H1 (cell line): ENCODE measurements around the gene PLCB4. TPM values are rescaled to one million over a fixed set of nuclear protein-coding genes. Genes with fewer than 3 reads are reported as not detected.

Source experiments
- CHD2 ChIP-seq: IDR thresholded peaks from 2 replicates; pipeline ENCODE4 v1.6.1; 2012; ENCODE audit warnings: low read length, improper control_type of control experiment
- EP300 ChIP-seq, 2 experiments: IDR thresholded peaks; 1 replicate in 1 of 2; 2 replicates in 1 of 2; pipeline ENCODE4 v1.6.1; 2011 to 2012; ENCODE audit warnings: low read depth in 2 of 2, low read length in 2 of 2, mild to moderate bottlenecking in 2 of 2, borderline replicate concordance in 1 of 2, inconsistent platforms in 1 of 2, moderate library complexity in 1 of 2
- FOSL1 ChIP-seq: IDR thresholded peaks from 2 replicates; pipeline ENCODE4 v1.6.1; 2011; ENCODE audit warnings: mild to moderate bottlenecking, low read depth, low read length, moderate library complexity; ENCODE audit not compliant: insufficient read depth
- GABPA ChIP-seq: IDR thresholded peaks from 2 replicates; pipeline ENCODE4 v1.6.1; 2011; ENCODE audit warnings: mild to moderate bottlenecking, low read length, moderate library complexity, borderline replicate concordance; ENCODE audit not compliant: insufficient read depth
- JUND ChIP-seq: IDR thresholded peaks from 2 replicates; pipeline ENCODE4 v1.6.1; 2011; ENCODE audit warnings: mild to moderate bottlenecking, improper control_type of control experiment, low read length
- NRF1 ChIP-seq: IDR thresholded peaks from 2 replicates; pipeline ENCODE4 v1.6.1; 2011; ENCODE audit warnings: mild to moderate bottlenecking, low read depth, low read length, improper control_type of control experiment
- polyA plus RNA-seq, 7 experiments: library from polyadenylated mRNA; depleted of rRNA in 3 of 7; stranded (reverse) in 5 of 7; unstranded in 2 of 7; fragments of >200 nt in 5 of 7; fragments of 200-250 nt in 2 of 7; gene quantifications; 1 replicate in 5 of 7; 2 replicates in 1 of 7; 4 replicates in 1 of 7; pipeline versions ENCODE4 v1.2.1 to v1.2.3, GENCODE V29; 2011 to 2013; ENCODE audit warnings: missing spikeins in 2 of 7, mixed read lengths in 2 of 7
- total RNA-seq: library from RNA; stranded (reverse); fragmentation: NEBNext Ultra II Directional; extraction: Animal tissue kit (Norgen Biotek cat#: 25700); gene quantifications from 2 replicates; pipeline ENCODE4 v1.2.1, GENCODE V29; 2021
- TF ChIP-seq, protein P1 (sequence below): fragments of 300-600 bp; sonication (generic); IDR thresholded peaks from 2 replicates; pipeline ENCODE4 v1.7.1; 2012; ENCODE audit warnings: low read length, moderate library complexity, mild to moderate bottlenecking, inconsistent platforms; ENCODE audit not compliant: insufficient replicate concordance
- TF ChIP-seq, protein P2 (sequence below): IDR thresholded peaks from 2 replicates; pipeline ENCODE4 v1.6.1; 2011; ENCODE audit warnings: low read depth, mild to moderate bottlenecking, low read length; ENCODE audit not compliant: insufficient read depth

The PLCB4 gene
- total and polyA plus RNA-seq, 2 of the 8 experiments (the other 6 are each of a cell fraction or from before 2014, with no cell fraction given) = 3.2 to 14.1 TPM

DNA sequence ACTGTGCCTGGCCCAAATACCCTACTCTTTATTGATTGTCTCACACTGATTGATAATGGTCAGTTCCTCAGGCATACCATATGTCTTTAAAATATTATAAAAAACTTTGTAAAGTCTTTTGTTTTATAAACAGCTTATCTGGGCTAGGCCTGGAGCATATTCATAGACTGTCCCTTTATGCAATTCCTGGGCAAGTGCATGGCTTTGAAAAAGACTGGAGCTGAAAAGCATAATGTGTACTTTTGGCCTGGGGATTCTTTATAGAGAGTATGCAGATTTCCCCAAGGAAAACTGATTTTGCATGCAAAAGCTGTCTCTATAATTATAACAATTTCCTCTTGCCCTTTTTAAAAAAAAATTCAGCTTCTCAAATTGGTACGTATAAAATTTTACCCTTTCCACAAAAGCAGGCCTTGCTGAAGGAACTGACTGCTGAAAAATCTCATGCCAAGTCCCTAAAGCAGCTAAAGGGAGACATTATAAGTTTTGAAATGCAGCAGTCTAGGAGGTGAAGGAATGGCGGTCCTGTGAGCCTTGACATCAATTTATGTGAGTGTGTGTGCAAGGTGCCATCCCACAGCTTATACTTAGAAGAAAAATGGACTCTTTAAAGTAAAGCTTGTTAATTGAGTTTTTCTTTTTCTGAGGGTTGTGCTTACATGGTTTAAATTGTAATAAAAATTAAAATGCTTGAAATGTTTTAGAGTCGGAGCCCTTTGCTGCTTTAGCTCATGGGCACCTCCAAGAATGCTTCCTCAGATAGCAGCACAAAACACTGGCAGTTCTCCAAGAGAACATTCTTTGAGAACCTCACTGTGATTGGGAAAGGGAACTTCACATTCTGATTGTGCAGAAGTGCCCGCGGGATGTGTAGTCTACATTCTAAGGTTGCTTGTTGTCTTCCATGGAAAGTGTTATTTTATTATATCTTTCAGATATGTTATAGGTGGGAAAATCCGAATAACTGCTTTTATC is 43.9 kb downstream of the PLCB4 start (continued):
- TF ChIP-seq, protein P1, sequence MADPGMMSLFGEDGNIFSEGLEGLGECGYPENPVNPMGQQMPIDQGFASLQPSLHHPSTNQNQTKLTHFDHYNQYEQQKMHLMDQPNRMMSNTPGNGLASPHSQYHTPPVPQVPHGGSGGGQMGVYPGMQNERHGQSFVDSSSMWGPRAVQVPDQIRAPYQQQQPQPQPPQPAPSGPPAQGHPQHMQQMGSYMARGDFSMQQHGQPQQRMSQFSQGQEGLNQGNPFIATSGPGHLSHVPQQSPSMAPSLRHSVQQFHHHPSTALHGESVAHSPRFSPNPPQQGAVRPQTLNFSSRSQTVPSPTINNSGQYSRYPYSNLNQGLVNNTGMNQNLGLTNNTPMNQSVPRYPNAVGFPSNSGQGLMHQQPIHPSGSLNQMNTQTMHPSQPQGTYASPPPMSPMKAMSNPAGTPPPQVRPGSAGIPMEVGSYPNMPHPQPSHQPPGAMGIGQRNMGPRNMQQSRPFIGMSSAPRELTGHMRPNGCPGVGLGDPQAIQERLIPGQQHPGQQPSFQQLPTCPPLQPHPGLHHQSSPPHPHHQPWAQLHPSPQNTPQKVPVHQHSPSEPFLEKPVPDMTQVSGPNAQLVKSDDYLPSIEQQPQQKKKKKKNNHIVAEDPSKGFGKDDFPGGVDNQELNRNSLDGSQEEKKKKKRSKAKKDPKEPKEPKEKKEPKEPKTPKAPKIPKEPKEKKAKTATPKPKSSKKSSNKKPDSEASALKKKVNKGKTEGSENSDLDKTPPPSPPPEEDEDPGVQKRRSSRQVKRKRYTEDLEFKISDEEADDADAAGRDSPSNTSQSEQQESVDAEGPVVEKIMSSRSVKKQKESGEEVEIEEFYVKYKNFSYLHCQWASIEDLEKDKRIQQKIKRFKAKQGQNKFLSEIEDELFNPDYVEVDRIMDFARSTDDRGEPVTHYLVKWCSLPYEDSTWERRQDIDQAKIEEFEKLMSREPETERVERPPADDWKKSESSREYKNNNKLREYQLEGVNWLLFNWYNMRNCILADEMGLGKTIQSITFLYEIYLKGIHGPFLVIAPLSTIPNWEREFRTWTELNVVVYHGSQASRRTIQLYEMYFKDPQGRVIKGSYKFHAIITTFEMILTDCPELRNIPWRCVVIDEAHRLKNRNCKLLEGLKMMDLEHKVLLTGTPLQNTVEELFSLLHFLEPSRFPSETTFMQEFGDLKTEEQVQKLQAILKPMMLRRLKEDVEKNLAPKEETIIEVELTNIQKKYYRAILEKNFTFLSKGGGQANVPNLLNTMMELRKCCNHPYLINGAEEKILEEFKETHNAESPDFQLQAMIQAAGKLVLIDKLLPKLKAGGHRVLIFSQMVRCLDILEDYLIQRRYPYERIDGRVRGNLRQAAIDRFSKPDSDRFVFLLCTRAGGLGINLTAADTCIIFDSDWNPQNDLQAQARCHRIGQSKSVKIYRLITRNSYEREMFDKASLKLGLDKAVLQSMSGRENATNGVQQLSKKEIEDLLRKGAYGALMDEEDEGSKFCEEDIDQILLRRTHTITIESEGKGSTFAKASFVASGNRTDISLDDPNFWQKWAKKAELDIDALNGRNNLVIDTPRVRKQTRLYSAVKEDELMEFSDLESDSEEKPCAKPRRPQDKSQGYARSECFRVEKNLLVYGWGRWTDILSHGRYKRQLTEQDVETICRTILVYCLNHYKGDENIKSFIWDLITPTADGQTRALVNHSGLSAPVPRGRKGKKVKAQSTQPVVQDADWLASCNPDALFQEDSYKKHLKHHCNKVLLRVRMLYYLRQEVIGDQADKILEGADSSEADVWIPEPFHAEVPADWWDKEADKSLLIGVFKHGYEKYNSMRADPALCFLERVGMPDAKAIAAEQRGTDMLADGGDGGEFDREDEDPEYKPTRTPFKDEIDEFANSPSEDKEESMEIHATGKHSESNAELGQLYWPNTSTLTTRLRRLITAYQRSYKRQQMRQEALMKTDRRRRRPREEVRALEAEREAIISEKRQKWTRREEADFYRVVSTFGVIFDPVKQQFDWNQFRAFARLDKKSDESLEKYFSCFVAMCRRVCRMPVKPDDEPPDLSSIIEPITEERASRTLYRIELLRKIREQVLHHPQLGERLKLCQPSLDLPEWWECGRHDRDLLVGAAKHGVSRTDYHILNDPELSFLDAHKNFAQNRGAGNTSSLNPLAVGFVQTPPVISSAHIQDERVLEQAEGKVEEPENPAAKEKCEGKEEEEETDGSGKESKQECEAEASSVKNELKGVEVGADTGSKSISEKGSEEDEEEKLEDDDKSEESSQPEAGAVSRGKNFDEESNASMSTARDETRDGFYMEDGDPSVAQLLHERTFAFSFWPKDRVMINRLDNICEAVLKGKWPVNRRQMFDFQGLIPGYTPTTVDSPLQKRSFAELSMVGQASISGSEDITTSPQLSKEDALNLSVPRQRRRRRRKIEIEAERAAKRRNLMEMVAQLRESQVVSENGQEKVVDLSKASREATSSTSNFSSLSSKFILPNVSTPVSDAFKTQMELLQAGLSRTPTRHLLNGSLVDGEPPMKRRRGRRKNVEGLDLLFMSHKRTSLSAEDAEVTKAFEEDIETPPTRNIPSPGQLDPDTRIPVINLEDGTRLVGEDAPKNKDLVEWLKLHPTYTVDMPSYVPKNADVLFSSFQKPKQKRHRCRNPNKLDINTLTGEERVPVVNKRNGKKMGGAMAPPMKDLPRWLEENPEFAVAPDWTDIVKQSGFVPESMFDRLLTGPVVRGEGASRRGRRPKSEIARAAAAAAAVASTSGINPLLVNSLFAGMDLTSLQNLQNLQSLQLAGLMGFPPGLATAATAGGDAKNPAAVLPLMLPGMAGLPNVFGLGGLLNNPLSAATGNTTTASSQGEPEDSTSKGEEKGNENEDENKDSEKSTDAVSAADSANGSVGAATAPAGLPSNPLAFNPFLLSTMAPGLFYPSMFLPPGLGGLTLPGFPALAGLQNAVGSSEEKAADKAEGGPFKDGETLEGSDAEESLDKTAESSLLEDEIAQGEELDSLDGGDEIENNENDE = no peak
- TF ChIP-seq NRF1 (no peak), CHD2 (no peak), FOSL1 (no peak), JUND (no peak), GABPA (no peak), EP300 (IDR thresholded peaks at IDR 0.05; ENCODE audit: borderline replicate concordance in 1 of 2, low read depth in 2 of 2, low read length in 2 of 2) (no peak)
- TF ChIP-seq, protein P2, sequence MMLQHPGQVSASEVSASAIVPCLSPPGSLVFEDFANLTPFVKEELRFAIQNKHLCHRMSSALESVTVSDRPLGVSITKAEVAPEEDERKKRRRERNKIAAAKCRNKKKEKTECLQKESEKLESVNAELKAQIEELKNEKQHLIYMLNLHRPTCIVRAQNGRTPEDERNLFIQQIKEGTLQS = no peak
- TF ChIP-seq, all 59 proteins: peak for 0
